ENCODE results near the gene TMOD1.

DNA sequence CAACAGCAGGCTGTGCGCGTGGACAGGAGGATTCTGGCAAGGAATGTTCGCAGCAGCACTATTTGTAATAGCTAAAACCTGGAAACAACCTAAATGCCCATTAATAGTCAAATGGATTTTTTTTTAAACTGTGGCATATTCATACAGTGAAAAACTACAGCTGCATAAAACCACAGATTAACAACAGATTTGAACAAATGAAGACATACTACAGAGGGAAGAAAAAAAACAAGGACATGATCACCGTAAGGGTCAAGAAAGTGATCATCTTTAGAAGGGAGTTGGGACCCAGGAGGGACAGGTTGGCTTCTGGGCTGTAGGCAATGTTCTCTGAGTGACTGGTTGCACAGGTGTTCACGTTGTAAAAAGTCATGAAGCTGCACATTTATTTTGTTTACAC, 1.2 kb upstream of the TMOD1 start:
- TF ChIP-seq GATA3 (IDR thresholded peaks at IDR 0.05; ENCODE audit: low read depth, low read length) = no peak
- no peak for TF ChIP-seq GATA2 (IDR thresholded peaks at IDR 0.05; ENCODE audit: low read depth, low read length)

All from SH-SY5Y (cell line).